CD4-positive, alpha-beta T cell treated with Interleukin-4 for 4 hours (primary cell): Measurements from ENCODE around the gene CEP70.
"Not testable (repeated sequence)": the region's sequence is repeated elsewhere in the genome, so short reads cannot be mapped to it uniquely, and the experiment has no call there.

Experiments
- DNase-seq: peaks from one replicate; pipeline ENCODE4 v3.0.0-alpha.2; 2020

Gene CEP70

GRCh38 chr3:138507524-138507923 is 86.5 kb downstream of the CEP70 start:
- no peak for DNase-seq

DNA sequence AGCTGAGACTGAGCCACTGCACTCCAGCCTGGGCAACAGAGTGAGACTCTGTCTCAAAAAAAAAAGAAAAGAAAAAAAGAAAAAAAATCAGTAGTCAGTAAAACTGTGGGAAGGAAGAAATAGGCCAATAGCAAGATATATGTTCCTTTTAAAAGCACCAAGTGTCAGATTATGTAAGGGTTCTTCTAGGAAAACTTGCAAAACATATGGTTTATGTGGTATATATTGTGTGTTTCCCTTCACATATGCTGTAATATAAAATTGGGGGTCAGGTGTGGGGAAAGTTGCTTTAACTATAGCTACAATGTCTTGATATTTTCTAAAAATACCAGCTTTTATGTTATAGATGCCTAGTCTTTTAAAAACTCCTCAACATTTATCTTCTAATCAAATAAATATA is 95.1 kb downstream of the CEP70 start:
- DNase-seq = no peak

DNA sequence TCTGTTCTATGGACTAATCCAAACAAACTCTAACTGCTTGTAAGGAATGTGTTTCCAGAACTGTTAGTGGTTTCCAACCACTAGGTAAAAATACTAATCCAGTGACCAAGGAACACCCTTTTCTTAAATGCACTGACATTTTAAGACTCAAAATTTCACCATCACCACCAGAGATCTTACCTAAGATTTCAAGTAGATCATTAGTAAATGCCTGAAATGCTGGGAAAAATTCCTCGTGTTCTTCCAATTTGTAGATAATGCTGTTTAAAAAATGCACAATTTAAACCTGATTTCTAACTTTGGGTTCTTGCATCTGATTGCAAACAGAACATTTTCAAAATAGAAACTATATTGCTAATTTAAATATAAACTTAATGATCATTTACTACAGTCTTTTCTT is 96.2 kb downstream of the CEP70 start:
- DNase-seq = no peak

GRCh38 chr3:138497021-138497420 is 97.0 kb downstream of the CEP70 start:
- DNase-seq = no peak

- no peak for DNase-seq
Measured at GRCh38 chr3:138496436-138496835, 97.6 kb downstream of the CEP70 start.

- not testable (repeated sequence) for DNase-seq
Measured at GRCh38 chr3:138495638-138496037, 98.4 kb downstream of the CEP70 start.

DNA sequence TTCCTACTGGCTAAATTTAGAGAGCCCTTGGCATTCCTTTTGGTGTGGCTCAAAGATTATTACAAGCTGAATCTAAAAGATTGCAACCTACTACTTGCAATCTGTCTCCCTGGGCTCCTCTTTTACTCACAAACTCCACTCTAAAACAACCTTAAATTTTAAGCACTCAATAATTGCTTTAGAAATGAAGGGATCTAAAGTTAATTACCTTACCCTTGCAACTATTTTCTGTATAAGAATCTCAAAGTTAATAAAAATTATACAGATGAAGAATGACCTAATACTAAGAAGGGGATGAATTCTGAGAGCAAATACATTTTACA is 99.5 kb downstream of the CEP70 start:
- no peak for DNase-seq

GRCh38 chr3:138493804-138494606 is 100.1 kb downstream of the CEP70 start:
- DNase-seq = no peak

- DNase-seq = no peak
Measured at GRCh38 chr3:138492980-138493675, 100.9 kb downstream of the CEP70 start.

GRCh38 chr3:138491971-138492370 is 102.1 kb downstream of the CEP70 start:
- no peak for DNase-seq

DNA sequence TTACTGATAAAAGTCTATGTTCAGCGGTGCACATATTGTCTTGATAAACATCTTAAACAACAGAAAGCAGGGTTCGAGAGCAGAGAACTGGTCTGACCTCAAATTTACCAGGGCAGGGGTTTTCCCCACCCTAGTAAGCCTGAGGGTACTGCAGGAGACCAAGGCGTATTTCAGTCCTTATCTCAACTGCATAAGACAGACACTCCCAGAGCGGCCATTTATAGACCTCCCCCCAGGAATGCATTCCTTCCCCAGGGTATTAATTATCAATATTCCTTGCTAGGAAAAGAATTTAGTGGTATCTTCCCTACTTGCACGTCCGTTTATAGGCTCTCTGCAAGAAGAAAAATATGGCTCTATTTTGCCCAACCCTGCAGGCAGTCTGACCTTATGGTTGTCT is 107.5 kb downstream of the CEP70 start:
- not testable (repeated sequence) for DNase-seq

GRCh38 chr3:138484672-138485071 is 109.4 kb downstream of the CEP70 start:
- not testable (repeated sequence) for DNase-seq

DNA sequence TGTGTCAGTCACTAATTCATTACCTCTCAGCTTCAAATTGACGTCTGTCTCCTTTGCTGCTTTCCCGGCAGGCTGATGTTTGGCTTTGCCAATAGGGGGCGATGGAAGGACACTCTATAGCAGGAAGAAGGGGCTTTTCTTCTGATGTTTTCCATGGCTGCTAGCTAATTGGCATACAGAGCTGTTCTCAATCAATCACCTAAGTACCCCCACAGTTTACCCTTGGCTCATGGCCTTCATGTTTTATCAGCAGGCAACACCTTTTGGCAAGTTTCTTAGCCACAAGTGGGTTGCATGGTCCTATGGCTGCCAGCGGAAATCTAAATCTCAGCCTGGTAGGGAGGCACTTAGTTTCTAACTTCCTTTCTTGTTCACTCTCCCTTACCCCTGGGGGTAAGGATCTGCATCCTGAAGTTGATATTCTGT is 114.6 kb downstream of the CEP70 start:
- DNase-seq = peak; percentile 25

DNA sequence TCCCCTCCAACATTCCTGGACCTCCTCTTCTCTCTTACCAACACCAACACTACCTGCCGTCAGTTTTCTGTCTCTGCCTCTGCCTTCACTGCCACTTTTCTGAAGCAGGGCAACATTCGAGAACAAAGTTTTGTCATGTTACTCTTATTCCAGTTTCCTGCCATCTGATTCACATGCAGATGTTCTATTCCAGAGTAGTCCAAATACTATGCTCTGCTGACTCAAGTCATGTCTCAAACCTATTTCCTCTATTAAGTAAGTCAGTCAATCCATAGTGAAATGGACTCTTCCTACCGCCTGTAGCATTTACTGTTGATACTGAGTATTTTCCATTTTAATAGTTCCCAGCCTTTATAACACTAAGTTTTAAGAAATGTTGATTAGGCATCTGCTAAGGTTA is 116.3 kb downstream of the CEP70 start:
- DNase-seq = no peak

DNA sequence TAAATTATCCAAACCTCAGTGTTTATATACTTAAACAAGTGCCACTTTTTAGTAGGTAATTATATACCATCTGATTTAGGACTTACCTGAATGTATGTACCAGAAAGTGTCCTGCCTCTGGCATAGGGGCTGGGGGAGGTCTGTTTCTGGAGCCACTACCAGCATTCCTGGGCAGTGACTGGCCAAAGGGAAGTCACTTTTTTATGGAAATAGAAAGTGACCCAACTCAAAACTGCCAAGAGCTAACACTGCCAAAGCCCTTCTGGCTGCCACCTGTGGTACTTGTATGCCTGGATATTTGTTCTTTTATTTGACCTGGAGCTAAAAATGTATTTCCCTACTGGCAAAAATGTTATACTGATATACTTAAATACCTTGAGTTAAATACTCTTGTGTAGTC is 116.9 kb downstream of the CEP70 start:
- no peak for DNase-seq

DNA sequence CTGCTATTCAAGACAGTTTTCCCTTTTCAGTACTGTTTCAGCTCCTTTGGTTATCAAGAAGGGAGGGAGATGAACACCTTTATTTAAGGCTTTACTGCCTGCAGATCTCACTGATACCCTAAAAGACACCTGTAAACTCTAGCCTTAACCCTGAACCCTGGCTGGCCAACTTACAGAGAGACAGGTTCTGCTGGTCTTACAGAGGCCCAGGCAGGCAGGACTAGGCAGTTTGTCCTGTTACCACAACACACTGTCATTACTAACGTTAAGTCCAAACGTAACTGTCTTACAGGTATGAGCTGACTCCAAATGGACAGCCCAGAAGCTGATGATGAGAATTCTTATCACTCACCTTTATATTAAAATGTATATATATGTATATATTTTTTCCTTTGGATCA is 117.5 kb downstream of the CEP70 start:
- DNase-seq = no peak

DNA sequence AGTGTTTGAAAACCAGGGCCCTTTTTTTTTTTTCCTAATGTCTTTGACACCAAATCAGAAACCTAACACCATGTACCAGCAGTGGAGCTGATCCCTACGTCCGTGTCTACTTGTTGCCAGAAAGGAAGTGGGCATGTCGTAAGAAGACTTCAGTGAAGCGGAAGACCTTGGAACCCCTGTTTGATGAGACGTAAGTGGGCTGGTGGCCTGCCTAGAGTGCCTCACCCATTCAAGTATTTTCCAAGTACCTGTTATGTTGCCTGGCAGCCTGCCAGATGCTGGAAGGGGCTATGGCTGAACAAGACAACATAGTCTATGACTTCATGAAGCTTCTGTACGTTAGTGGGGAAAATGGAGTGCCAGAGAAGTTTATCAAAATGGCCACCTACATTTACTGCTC is 119.9 kb downstream of the CEP70 start:
- DNase-seq = no peak

- no peak for DNase-seq
Measured at GRCh38 chr3:138473391-138473790, 120.7 kb downstream of the CEP70 start.

GRCh38 chr3:138472141-138472825 is 121.8 kb downstream of the CEP70 start:
- no peak for DNase-seq

GRCh38 chr3:138471481-138471880 is 122.6 kb downstream of the CEP70 start:
- no peak for DNase-seq

DNA sequence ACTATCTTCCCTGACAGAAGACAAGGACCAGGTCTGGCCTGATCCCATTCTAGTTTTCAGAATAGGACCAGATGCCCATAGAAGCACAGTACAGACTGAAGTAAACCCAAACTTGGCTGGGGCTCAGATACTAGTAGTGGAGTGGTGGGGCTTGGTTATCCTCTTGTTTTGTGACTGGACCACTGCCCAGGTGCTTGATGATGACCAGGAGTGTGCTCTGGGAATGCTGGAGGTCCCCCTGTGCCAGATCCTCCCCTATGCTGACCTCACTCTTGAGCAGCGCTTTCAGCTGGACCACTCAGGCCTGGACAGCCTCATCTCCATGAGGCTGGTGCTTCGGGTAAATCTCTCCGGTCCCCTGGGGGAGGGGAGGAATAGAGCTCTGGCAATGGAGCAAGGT is 123.4 kb downstream of the CEP70 start:
- DNase-seq = no peak

- no peak for DNase-seq
Measured at GRCh38 chr3:138469874-138470273, 124.2 kb downstream of the CEP70 start.

DNA sequence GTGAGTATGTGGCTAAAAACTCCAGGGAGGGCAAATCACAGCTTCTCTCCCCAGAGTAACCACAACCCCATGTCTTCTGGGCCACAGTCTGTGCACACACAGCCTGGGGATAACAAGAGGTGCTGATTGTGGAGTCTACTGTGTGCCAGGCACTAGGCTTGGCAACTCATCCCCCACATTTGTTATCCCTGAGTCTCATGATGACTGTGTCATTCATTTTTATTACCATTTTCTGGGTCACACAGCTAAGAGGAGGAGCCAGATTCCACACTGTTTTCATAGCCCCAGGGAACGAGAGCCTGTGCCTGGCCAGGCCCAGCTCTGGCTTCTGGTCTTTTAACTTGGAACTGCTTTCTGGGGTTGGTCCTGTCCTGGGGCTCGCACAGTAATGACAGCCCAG is 125.2 kb downstream of the CEP70 start:
- no peak for DNase-seq

GRCh38 chr3:138468451-138468850 is 125.6 kb downstream of the CEP70 start:
- no peak for DNase-seq
